Glutamatergic neuron (in vitro differentiated cells): ENCODE data around the gene RSL24D1. TPM values are rescaled to one million over a fixed set of nuclear protein-coding genes. Genes with fewer than 3 reads are reported as not detected.
A peak's percentile ranks its signal among the peaks of the same experiment; 100 is the strongest.

Source experiments
- DNase-seq: peaks from one replicate; pipeline ENCODE4 v3.0.0; 2022
- H3K27ac Mint-ChIP-seq: one replicate; pipeline ENCODE4 v1.8.0; 2020; ENCODE audit warnings: mild to moderate bottlenecking, mixed read lengths, inconsistent platforms; ENCODE audit not compliant: unreplicated experiment
- H3K27me3 Mint-ChIP-seq: one replicate; pipeline ENCODE4 v1.8.0; 2020; ENCODE audit warnings: mild to moderate bottlenecking, moderate library complexity, mixed read lengths, inconsistent platforms; ENCODE audit not compliant: unreplicated experiment
- H3K36me3 Mint-ChIP-seq: one replicate; pipeline ENCODE4 v1.8.0; 2020; ENCODE audit warnings: mild to moderate bottlenecking, mixed read lengths, inconsistent platforms; ENCODE audit not compliant: unreplicated experiment
- H3K4me1 Mint-ChIP-seq: one replicate; pipeline ENCODE4 v1.8.0; 2020; ENCODE audit warnings: mild to moderate bottlenecking, low read depth, mixed read lengths, inconsistent platforms; ENCODE audit not compliant: unreplicated experiment
- H3K4me3 Mint-ChIP-seq: one replicate; pipeline ENCODE4 v1.8.0; 2020; ENCODE audit warnings: mild to moderate bottlenecking, mixed read lengths, inconsistent platforms; ENCODE audit not compliant: unreplicated experiment
- H3K9me3 Mint-ChIP-seq: one replicate; pipeline ENCODE4 v1.8.0; 2020; ENCODE audit warnings: mild to moderate bottlenecking, moderate library complexity, mixed read lengths, inconsistent platforms; ENCODE audit not compliant: unreplicated experiment
- CTCF ChIP-seq: fragments of 200-600 bp; sonication (generic); IDR thresholded peaks from one replicate; pipeline ENCODE4 v1.5.0; 2021; ENCODE audit not compliant: partially characterized antibody, unreplicated experiment
- total RNA-seq: library from RNA; stranded (reverse); fragmentation: NEBNext Ultra II Directional; extraction: Animal tissue kit (Norgen Biotek cat#: 25700); gene quantifications from one replicate; pipeline ENCODE4 v1.2.1, GENCODE V29; 2021; ENCODE audit not compliant: unreplicated experiment

RSL24D1 gene
- total RNA-seq, 1 donor from 2014 or later, result 77.4 TPM

GRCh38 chr15:55197719-55198118 is 978 bp upstream of the RSL24D1 start:
- no peak for DNase-seq
- no peak overlapping the region for H3K27ac Mint-ChIP-seq
- no peak overlapping the region for H3K4me3 Mint-ChIP-seq
- no peaks in the 10 kb centered on the region for H3K27me3 Mint-ChIP-seq
- TF ChIP-seq CTCF, result no peak
- peaks cover 3% of the 10 kb centered on the region for H3K4me1 Mint-ChIP-seq
- H3K9me3 Mint-ChIP-seq, result no peaks in the 10 kb centered on the region
- no peaks in the 10 kb centered on the region for H3K36me3 Mint-ChIP-seq

- no peak overlapping the region for H3K4me3 Mint-ChIP-seq
- H3K36me3 Mint-ChIP-seq, result no peaks in the 10 kb centered on the region
- H3K27me3 Mint-ChIP-seq, result no peaks in the 10 kb centered on the region
- DNase-seq, result no peak
- peaks cover 3% of the 10 kb centered on the region for H3K4me1 Mint-ChIP-seq
- no peak for TF ChIP-seq CTCF
- no peaks in the 10 kb centered on the region for H3K9me3 Mint-ChIP-seq
- H3K27ac Mint-ChIP-seq, result no peak overlapping the region
Observed at GRCh38 chr15:55197362-55197705, 593 bp upstream of the RSL24D1 start.

- H3K27me3 Mint-ChIP-seq, result peaks cover 2% of the 10 kb centered on the region
- peaks cover 3% of the 10 kb centered on the region for H3K4me1 Mint-ChIP-seq
- no peak overlapping the region for H3K4me3 Mint-ChIP-seq
- no peaks in the 10 kb centered on the region for H3K9me3 Mint-ChIP-seq
- no peak overlapping the region for H3K27ac Mint-ChIP-seq
- DNase-seq, result no peak
- no peaks in the 10 kb centered on the region for H3K36me3 Mint-ChIP-seq
- TF ChIP-seq CTCF, result no peak
Observed at GRCh38 chr15:55195996-55196395, 745 bp downstream of the RSL24D1 start.

GRCh38 chr15:55194256-55194655 is 2.5 kb downstream of the RSL24D1 start:
- H3K9me3 Mint-ChIP-seq, result no peaks in the 10 kb centered on the region
- peak overlapping the region; percentile 8 for H3K4me3 Mint-ChIP-seq
- H3K27me3 Mint-ChIP-seq, result peaks cover 2% of the 10 kb centered on the region
- TF ChIP-seq CTCF, result no peak
- no peak overlapping the region for H3K27ac Mint-ChIP-seq
- no peak for DNase-seq
- no peaks in the 10 kb centered on the region for H3K36me3 Mint-ChIP-seq
- peaks cover 3% of the 10 kb centered on the region for H3K4me1 Mint-ChIP-seq

- TF ChIP-seq CTCF, result no peak
- no peak overlapping the region for H3K4me3 Mint-ChIP-seq
- H3K4me1 Mint-ChIP-seq, result peaks cover 2% of the 10 kb centered on the region
- no peaks in the 10 kb centered on the region for H3K36me3 Mint-ChIP-seq
- H3K27ac Mint-ChIP-seq, result no peak overlapping the region
- H3K27me3 Mint-ChIP-seq, result peaks cover 2% of the 10 kb centered on the region
- DNase-seq, result no peak
- no peaks in the 10 kb centered on the region for H3K9me3 Mint-ChIP-seq
Observed at GRCh38 chr15:55186331-55186730, 10.4 kb downstream of the RSL24D1 start.
